DND-41 (cell line): ENCODE data around the gene DTWD2.

Experiments
- ATAC-seq: fragments of 200-7000 bp; cut with Tn5 transposase; 3 replicates; pipeline ENCODE4 v1.9.1; 2021; ENCODE audit warnings: low read depth; ENCODE audit not compliant: insufficient read depth
- DNase-seq: peaks from one replicate; pipeline ENCODE4 v3.0.0-alpha.2; 2020
- H2AFZ ChIP-seq: 2 replicates; pipeline ENCODE4 v1.6.0; 2012; ENCODE audit warnings: low read depth, low read length
- H3K27ac ChIP-seq: 2 replicates; pipeline ENCODE4 v1.5.1; 2012; ENCODE audit warnings: low read length, inconsistent platforms
- H3K27me3 ChIP-seq: fragments of 200-600 bp; sonication (generic); 2 replicates; pipeline ENCODE4 v1.6.0; 2012; ENCODE audit warnings: low read length, mild to moderate bottlenecking, inconsistent platforms; ENCODE audit not compliant: insufficient read depth, poor library complexity
- H3K36me3 ChIP-seq: 2 replicates; pipeline ENCODE4 v1.5.1; 2012; ENCODE audit warnings: low read length, inconsistent platforms; ENCODE audit not compliant: insufficient read depth
- H3K4me1 ChIP-seq: 2 replicates; pipeline ENCODE4 v1.5.1; 2012; ENCODE audit warnings: mild to moderate bottlenecking, low read length; ENCODE audit not compliant: insufficient read depth
- H3K4me2 ChIP-seq: 2 replicates; pipeline ENCODE4 v1.6.0; 2012; ENCODE audit warnings: mild to moderate bottlenecking, moderate library complexity, low read length, inconsistent platforms; ENCODE audit not compliant: insufficient read depth
- H3K4me3 ChIP-seq, 2 experiments: fragments of 200-600 bp in 1 of 2; shearing (Covaris generic) in 1 of 2; 2 replicates each; pipeline ENCODE4 v1.5.1; 2012 to 2016; ENCODE audit warnings: inconsistent platforms in 2 of 2, low read length in 2 of 2, mild to moderate bottlenecking in 2 of 2, low read depth in 1 of 2, moderate library complexity in 1 of 2
- H3K79me2 ChIP-seq: 2 replicates; pipeline ENCODE4 v1.6.0; 2012; ENCODE audit warnings: low read length, inconsistent platforms; ENCODE audit not compliant: insufficient read depth
- H3K9ac ChIP-seq: 2 replicates; pipeline ENCODE4 v1.6.0; 2012; ENCODE audit warnings: low read depth, mild to moderate bottlenecking, inconsistent platforms, low read length, moderate library complexity
- H3K9me3 ChIP-seq: 2 replicates; pipeline ENCODE4 v1.5.1; 2012; ENCODE audit warnings: low read length, moderate library complexity, mild to moderate bottlenecking, inconsistent platforms; ENCODE audit not compliant: insufficient read depth, severe bottlenecking
- H4K20me1 ChIP-seq: 2 replicates; pipeline ENCODE4 v1.6.0; 2012; ENCODE audit warnings: low read length; ENCODE audit not compliant: insufficient read depth
- CTCF ChIP-seq: IDR thresholded peaks from 2 replicates; pipeline ENCODE4 v1.5.1; 2012; ENCODE audit warnings: borderline replicate concordance, low read length, moderate library complexity, mild to moderate bottlenecking; ENCODE audit not compliant: poor library complexity, severe bottlenecking; ENCODE audit errors: extremely low read depth
- EZH2 ChIP-seq: IDR thresholded peaks from 3 replicates; pipeline ENCODE4 v1.6.1; 2012; ENCODE audit warnings: borderline replicate concordance, low read depth, mild to moderate bottlenecking, moderate library complexity, low read length, inconsistent platforms; ENCODE audit not compliant: severe bottlenecking

The DTWD2 gene

GRCh38 chr5:119031011-119031886 is 42.9 kb upstream of the DTWD2 start:
- Histone ChIP-seq H3K36me3 (no peaks in the 10 kb centered on the region), H2AFZ (peak overlapping the region; percentile 71), H3K27ac (peak overlapping the region; percentile 82), H3K79me2 (no peaks in the 10 kb centered on the region), H3K4me2 (peak overlapping the region; percentile 46), H3K27me3 (no peaks in the 10 kb centered on the region), H3K9me3 (no peaks in the 10 kb centered on the region), H3K4me3 (0 out of 4 replicates have a peak overlapping the region, but pooled peaks of 1 of the 2 experiments have one; percentile 9), H3K9ac (peak overlapping the region; percentile 35), H4K20me1 (no peaks in the 10 kb centered on the region), H3K4me1 (peaks cover 26% of the 10 kb centered on the region)
- DNase-seq (peak; percentile 26), ATAC-seq (peak; percentile 88)
- no peak for TF ChIP-seq EZH2
- no peak for TF ChIP-seq CTCF

GRCh38 chr5:119028575-119028974 is 40.2 kb upstream of the DTWD2 start:
- no peaks in the 10 kb centered on the region for H4K20me1 ChIP-seq
- no peaks in the 10 kb centered on the region for H3K36me3 ChIP-seq
- no peak overlapping the region for H3K27ac ChIP-seq
- peak overlapping the region; percentile 46; the same call in 1 of the 2 replicates for H2AFZ ChIP-seq
- no peak overlapping the region for H3K4me3 ChIP-seq
- H3K9me3 ChIP-seq: no peaks in the 10 kb centered on the region
- no peaks in the 10 kb centered on the region for H3K79me2 ChIP-seq
- peaks cover 26% of the 10 kb centered on the region for H3K4me1 ChIP-seq
- H3K4me2 ChIP-seq: no peak overlapping the region
- no peak overlapping the region for H3K9ac ChIP-seq
- TF ChIP-seq CTCF: no peak
- no peak for TF ChIP-seq EZH2
- ATAC-seq (no peak), DNase-seq (no peak)
- H3K27me3 ChIP-seq: no peaks in the 10 kb centered on the region

GRCh38 chr5:119022773-119023172 is 34.4 kb upstream of the DTWD2 start:
- Histone ChIP-seq H3K27ac (no peak overlapping the region), H2AFZ (0 out of 2 replicates have a peak overlapping the region, but pooled peaks have one; percentile 36), H3K9me3 (no peaks in the 10 kb centered on the region), H3K4me2 (no peak overlapping the region), H3K9ac (no peak overlapping the region), H3K4me1 (no peaks in the 10 kb centered on the region), H3K79me2 (no peaks in the 10 kb centered on the region), H4K20me1 (no peaks in the 10 kb centered on the region), H3K36me3 (no peaks in the 10 kb centered on the region), H3K4me3 (no peak overlapping the region), H3K27me3 (no peaks in the 10 kb centered on the region)
- no peak for TF ChIP-seq EZH2
- no peak for TF ChIP-seq CTCF
- ATAC-seq (no peak), DNase-seq (no peak)
